CD4-positive, alpha-beta T cell treated with Interleukin-2 at 100 ng/mL for 4 hours (primary cell): ENCODE results near the gene ARID3A.
A peak's percentile ranks its signal among the peaks of the same experiment; 100 is the strongest.
"Not testable (repeated sequence)": the region's sequence is repeated elsewhere in the genome, so short reads cannot be mapped to it uniquely, and the experiment has no call there.

Source experiments
- DNase-seq: peaks from one replicate; pipeline ENCODE4 v3.0.0-alpha.2; 2020; ENCODE audit warnings: low spot score

Gene ARID3A

GRCh38 chr19:1017906-1018305 lies 92.1 kb downstream of the ARID3A start:
- no peak for DNase-seq

- no peak for DNase-seq
Measured at GRCh38 chr19:1018393-1018792, 92.6 kb downstream of the ARID3A start.

- no peak for DNase-seq
Measured at GRCh38 chr19:1018932-1019615, 93.2 kb downstream of the ARID3A start.

GRCh38 chr19:1019616-1019961 lies 93.8 kb downstream of the ARID3A start:
- no peak for DNase-seq

GRCh38 chr19:1019980-1020867 lies 94.4 kb downstream of the ARID3A start:
- no peak for DNase-seq

- DNase-seq = peak; percentile 98
Measured at GRCh38 chr19:1020868-1021425, 95.1 kb downstream of the ARID3A start, which contains the start of gene TMEM259. Gene TMEM259, minus strand, starts transcription at chr19:1021123. Its CDS starts 127 bp downstream, at chr19:1020996.

GRCh38 chr19:1023883-1024188 lies 98.0 kb downstream of the ARID3A start:
- DNase-seq = not testable (repeated sequence)

- not testable (repeated sequence) for DNase-seq
Measured at GRCh38 chr19:1025080-1025479, 99.2 kb downstream of the ARID3A start.
